HG03039 (cell line): ENCODE data around the gene AKR7A3.
"Not testable (repeated sequence)": the region's sequence is repeated elsewhere in the genome, so short reads cannot be mapped to it uniquely, and the experiment has no call there.

Experiments used
- ATAC-seq: cut with Tn5 transposase; IDR thresholded peaks from one replicate; pipeline ENCODE4 v1.9.1; 2021; ENCODE audit warnings: mild to moderate bottlenecking, moderate library complexity; ENCODE audit not compliant: unreplicated experiment

AKR7A3 gene

GRCh38 chr1:19300211-19300610 lies 11.6 kb upstream of the AKR7A3 start:
- ATAC-seq = no peak

- no peak for ATAC-seq
These were observed 6.1 kb upstream of the AKR7A3 start for GRCh38 chr1:19294638-19295037.

GRCh38 chr1:19289244-19289643 lies 674 bp upstream of the AKR7A3 start:
- ATAC-seq = no peak

GRCh38 chr1:19287436-19288185 lies 959 bp downstream of the AKR7A3 start:
- no peak for ATAC-seq

GRCh38 chr1:19285807-19286206 lies 2.8 kb downstream of the AKR7A3 start:
- not testable (repeated sequence) for ATAC-seq

- ATAC-seq = not testable (repeated sequence)
These were observed 3.2 kb downstream of the AKR7A3 start for GRCh38 chr1:19285366-19285765.

- ATAC-seq = no peak
These were observed 3.7 kb downstream of the AKR7A3 start for GRCh38 chr1:19284881-19285280.

- no peak for ATAC-seq
These were observed 4.7 kb downstream of the AKR7A3 start for GRCh38 chr1:19283891-19284290.

GRCh38 chr1:19274636-19275035 lies 13.9 kb downstream of the AKR7A3 start:
- no peak for ATAC-seq

GRCh38 chr1:19273844-19274531 lies 14.6 kb downstream of the AKR7A3 start:
- not testable (repeated sequence) for ATAC-seq

GRCh38 chr1:19273106-19273843 lies 15.3 kb downstream of the AKR7A3 start:
- no peak for ATAC-seq

GRCh38 chr1:19272064-19272463 lies 16.5 kb downstream of the AKR7A3 start:
- no peak for ATAC-seq

- ATAC-seq = not testable (repeated sequence)
These were observed 18.2 kb downstream of the AKR7A3 start for GRCh38 chr1:19270343-19270730.

GRCh38 chr1:19269427-19270342 lies 18.9 kb downstream of the AKR7A3 start:
- not testable (repeated sequence) for ATAC-seq

GRCh38 chr1:19268445-19268844 lies 20.1 kb downstream of the AKR7A3 start:
- ATAC-seq = no peak

GRCh38 chr1:19262744-19263143 lies 25.8 kb downstream of the AKR7A3 start:
- ATAC-seq = no peak

- no peak for ATAC-seq
These were observed 26.5 kb downstream of the AKR7A3 start for GRCh38 chr1:19262047-19262446.

- no peak for ATAC-seq
These were observed 28.1 kb downstream of the AKR7A3 start for GRCh38 chr1:19260211-19261138.

- ATAC-seq = no peak
These were observed 30.2 kb downstream of the AKR7A3 start for GRCh38 chr1:19258353-19258752.
